Measurements from ENCODE around the gene SLC39A7. TPM values are rescaled to one million over a fixed set of nuclear protein-coding genes. Genes with fewer than 3 reads are reported as not detected.

Gene SLC39A7
- total RNA-seq, 1 donor from 2014 or later: 147 TPM

DNA sequence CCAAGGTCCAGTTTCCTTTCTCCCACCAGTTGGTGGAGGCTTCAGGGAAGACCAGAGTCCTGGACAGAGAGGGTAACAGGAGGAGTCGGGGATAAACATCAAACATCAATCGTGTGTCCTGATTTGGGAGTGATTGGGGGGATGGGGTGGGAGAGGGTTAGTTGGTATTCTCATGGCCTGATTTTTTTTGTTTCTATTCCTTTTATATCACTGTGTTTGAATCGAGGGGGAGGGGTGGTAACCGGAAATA lies 3.4 kb downstream of the SLC39A7 start:
- H3K4me1 Mint-ChIP-seq (ENCODE audit: unreplicated experiment): peaks cover 61% of the 10 kb centered on the region
- H3K4me3 Mint-ChIP-seq: peak overlapping the region; percentile 100
- peaks cover 27% of the 10 kb centered on the region for H3K36me3 Mint-ChIP-seq
- peak overlapping the region; percentile 99 for H3K27ac Mint-ChIP-seq
- no peaks in the 10 kb centered on the region for H3K27me3 Mint-ChIP-seq
- TF ChIP-seq, protein P1, sequence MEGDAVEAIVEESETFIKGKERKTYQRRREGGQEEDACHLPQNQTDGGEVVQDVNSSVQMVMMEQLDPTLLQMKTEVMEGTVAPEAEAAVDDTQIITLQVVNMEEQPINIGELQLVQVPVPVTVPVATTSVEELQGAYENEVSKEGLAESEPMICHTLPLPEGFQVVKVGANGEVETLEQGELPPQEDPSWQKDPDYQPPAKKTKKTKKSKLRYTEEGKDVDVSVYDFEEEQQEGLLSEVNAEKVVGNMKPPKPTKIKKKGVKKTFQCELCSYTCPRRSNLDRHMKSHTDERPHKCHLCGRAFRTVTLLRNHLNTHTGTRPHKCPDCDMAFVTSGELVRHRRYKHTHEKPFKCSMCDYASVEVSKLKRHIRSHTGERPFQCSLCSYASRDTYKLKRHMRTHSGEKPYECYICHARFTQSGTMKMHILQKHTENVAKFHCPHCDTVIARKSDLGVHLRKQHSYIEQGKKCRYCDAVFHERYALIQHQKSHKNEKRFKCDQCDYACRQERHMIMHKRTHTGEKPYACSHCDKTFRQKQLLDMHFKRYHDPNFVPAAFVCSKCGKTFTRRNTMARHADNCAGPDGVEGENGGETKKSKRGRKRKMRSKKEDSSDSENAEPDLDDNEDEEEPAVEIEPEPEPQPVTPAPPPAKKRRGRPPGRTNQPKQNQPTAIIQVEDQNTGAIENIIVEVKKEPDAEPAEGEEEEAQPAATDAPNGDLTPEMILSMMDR (conservative IDR thresholded peaks at IDR 0.05): no peak
- DNase-seq (ENCODE audit: extremely low spot score, unreplicated experiment): no peak
- no peaks in the 10 kb centered on the region for H3K9me3 Mint-ChIP-seq

DNA sequence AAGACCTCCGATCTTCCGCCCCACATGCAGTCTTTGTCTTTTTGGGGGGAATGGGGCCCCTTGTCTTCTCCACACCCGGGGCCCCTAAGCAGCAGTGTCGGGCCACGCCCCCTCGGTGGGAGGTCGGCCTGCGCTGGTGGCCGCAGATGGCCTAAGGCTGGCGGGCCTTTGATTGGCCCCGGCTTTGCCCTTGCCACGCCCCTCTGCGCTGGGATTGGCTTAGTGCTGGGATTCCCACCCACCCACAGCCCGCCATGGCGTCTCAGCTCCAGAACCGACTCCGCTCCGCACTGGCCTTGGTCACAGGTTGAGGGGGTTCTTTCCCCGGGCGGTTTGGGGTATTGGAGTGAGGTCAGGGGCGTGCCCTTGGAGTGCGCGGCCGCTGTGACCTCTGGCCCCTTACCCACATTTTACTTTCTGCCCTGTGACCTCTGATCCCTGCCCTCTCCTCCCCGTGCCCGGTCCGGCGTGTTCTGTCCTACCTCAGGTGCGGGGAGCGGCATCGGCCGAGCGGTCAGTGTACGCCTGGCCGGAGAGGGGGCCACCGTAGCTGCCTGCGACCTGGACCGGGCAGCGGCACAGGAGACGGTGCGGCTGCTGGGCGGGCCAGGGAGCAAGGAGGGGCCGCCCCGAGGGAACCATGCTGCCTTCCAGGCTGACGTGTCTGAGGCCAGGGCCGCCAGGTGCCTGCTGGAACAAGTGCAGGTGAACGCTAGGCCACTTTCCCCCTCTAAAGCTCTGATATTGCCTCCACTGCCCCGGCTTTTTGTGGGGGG lies 3.9 kb downstream of the SLC39A7 start, which contains the start of gene HSD17B8:
Gene HSD17B8, plus strand, starts transcription at position 241 of the 776 bp plus-strand sequence. Its CDS starts 14 bp downstream, at position 255.
- peaks cover 62% of the 10 kb centered on the region for H3K4me1 Mint-ChIP-seq (ENCODE audit: unreplicated experiment)
- peaks cover 29% of the 10 kb centered on the region for H3K36me3 Mint-ChIP-seq
- H3K27me3 Mint-ChIP-seq: no peaks in the 10 kb centered on the region
- peak within 1 kb of the TSS; percentile 100 for H3K4me3 Mint-ChIP-seq
- H3K9me3 Mint-ChIP-seq: no peaks in the 10 kb centered on the region
- TF ChIP-seq, protein P1 (conservative IDR thresholded peaks at IDR 0.05): no peak
- peak; percentile 91 for DNase-seq (ENCODE audit: extremely low spot score, unreplicated experiment)
- peak within 1 kb of the TSS; percentile 99 for H3K27ac Mint-ChIP-seq

DNA sequence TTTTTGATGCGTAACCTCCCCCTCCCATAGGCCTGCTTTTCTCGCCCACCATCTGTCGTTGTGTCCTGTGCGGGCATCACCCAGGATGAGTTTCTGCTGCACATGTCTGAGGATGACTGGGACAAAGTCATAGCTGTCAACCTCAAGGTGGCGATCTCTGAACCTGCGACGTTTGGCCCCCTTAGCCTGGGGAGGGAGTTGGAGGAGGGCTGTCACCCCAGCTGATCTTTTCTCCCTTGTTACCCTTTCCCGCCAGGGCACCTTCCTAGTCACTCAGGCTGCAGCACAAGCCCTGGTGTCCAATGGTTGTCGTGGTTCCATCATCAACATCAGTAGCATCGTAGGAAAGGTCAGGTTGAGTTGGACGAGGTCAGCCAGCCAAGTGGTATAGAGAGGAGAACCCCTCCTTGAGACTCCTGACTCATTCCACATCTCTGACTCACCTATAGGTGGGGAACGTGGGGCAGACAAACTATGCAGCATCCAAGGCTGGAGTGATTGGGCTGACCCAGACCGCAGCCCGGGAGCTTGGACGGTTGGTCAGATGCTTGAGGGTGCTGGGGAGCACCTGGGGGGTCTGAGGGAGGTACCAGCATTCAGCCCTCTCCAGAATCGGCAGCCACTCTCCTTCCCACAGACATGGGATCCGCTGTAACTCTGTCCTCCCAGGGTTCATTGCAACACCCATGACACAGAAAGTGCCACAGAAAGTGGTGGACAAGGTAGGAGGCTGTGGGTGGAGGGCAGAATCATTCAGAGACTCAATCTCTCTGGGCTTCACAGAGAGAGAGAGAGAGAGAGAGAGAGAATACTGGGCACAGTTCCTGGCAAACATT lies 4.7 kb downstream of the SLC39A7 start:
- Mint-ChIP-seq H3K4me1 (ENCODE audit: unreplicated experiment) (peaks cover 64% of the 10 kb centered on the region), H3K36me3 (peaks cover 32% of the 10 kb centered on the region), H3K4me3 (peak overlapping the region; percentile 100), H3K9me3 (no peaks in the 10 kb centered on the region), H3K27ac (peak overlapping the region; percentile 99), H3K27me3 (no peaks in the 10 kb centered on the region)
- DNase-seq (ENCODE audit: extremely low spot score, unreplicated experiment): no peak
- TF ChIP-seq, protein P1 (conservative IDR thresholded peaks at IDR 0.05): no peak

DNA sequence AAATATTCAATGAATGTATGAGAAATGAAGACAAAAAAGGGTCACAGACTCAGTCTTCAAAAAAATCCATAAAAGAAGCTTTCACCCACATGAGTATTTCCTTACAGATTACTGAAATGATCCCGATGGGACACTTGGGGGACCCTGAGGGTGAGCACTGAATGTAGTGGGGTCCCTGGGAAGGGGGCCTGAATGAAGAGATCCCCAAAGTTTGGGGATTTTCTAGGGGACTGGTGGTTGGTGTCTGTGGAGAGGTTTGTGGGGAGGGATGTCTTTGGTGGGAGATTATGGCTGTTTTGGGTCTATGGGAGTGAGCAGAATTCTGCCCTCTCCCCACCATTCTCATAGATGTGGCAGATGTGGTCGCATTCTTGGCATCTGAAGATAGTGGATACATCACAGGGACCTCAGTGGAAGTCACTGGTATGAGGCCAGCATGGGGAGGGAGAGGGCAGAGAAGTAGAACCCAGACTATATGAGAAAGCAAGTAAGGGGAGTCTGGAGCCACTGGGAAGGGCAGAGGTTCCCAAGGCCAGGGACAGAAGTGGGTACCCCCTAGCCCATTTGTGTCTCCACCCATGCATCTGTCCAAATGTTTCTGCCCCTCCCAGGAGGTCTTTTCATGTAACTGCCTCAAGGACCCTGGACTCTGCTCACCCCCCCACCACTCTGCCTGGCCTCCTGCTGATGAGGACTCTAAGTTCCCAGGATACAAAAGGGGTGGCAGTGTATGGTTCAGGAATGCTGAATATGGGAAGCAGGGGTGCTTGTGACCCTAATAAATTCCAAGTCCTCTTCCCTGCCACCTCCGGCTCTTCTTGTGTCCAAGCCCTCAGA lies 5.6 kb downstream of the SLC39A7 start:
- Mint-ChIP-seq H3K9me3 (no peaks in the 10 kb centered on the region), H3K4me1 (ENCODE audit: unreplicated experiment) (peaks cover 62% of the 10 kb centered on the region), H3K27ac (peak overlapping the region; percentile 99), H3K36me3 (peaks cover 30% of the 10 kb centered on the region), H3K27me3 (no peaks in the 10 kb centered on the region), H3K4me3 (peak overlapping the region; percentile 100)
- TF ChIP-seq, protein P1 (conservative IDR thresholded peaks at IDR 0.05): no peak
- no peak for DNase-seq (ENCODE audit: extremely low spot score, unreplicated experiment)

DNA sequence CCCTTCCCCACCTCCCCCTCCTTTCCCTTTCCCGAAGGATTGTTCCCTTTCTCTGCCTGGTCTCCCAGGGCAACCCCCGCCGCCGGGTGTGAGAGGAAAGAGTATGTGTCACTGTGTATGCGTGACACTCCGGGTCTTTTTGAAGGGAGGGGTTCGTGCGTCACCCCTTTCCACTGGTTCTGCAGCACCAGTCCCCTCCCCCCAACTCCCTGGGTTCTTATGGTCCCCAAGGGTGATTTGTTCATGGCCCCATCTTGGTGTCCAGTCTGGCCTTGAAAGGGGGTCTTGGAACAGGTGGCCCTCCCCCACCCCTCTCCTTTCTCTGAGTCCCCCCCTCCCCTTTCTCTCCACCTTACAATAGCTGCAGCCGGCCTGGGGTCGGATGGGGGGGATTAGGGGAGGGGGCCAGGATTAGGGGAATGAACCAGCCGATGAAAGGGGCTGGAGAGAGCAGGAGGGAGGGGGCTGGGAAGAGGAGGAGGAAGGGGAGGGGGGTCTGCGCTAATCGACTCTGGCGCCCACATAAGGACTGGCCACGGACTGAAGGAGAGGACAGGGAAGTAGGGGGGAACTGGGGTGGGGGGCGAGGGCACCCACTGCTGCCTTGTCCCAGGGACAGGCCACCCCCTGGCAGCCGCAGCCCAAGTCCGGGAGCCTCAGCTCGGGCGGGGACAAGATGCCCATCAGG lies 6.3 kb downstream of the SLC39A7 start:
- Mint-ChIP-seq H3K27ac (peak overlapping the region; percentile 99), H3K4me1 (ENCODE audit: unreplicated experiment) (peaks cover 57% of the 10 kb centered on the region), H3K9me3 (no peaks in the 10 kb centered on the region), H3K36me3 (peaks cover 26% of the 10 kb centered on the region), H3K4me3 (peak overlapping the region; percentile 100), H3K27me3 (no peaks in the 10 kb centered on the region)
- TF ChIP-seq, protein P1 (conservative IDR thresholded peaks at IDR 0.05): no peak
- DNase-seq (ENCODE audit: extremely low spot score, unreplicated experiment): no peak
